ENCODE data around the gene CARD9.

CARD9 gene

DNA sequence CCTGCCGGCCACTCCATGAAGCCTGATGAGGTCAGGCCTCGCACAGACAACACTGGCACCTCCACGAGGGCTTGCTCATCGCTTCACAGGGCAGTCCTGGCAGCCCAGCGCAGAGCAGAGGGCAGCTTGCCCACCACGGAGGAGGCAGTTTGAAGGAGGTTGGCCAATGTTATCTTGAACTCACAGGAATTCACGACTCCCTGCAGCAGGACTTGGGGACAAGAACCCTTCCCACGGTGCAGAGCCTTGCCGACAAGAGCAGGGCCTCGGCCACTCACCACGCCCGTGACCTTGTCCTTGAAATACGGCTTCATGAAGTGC lies 21.5 kb upstream of the CARD9 start:
- peaks cover 76% of the 10 kb centered on the region for H3K36me3 ChIP-seq
- no peak overlapping the region for H3K4me3 ChIP-seq (ENCODE audit: low read depth in 1 of 2, low read length in 1 of 2)
- no peak overlapping the region for H3K27ac ChIP-seq
- TF ChIP-seq, protein P1, sequence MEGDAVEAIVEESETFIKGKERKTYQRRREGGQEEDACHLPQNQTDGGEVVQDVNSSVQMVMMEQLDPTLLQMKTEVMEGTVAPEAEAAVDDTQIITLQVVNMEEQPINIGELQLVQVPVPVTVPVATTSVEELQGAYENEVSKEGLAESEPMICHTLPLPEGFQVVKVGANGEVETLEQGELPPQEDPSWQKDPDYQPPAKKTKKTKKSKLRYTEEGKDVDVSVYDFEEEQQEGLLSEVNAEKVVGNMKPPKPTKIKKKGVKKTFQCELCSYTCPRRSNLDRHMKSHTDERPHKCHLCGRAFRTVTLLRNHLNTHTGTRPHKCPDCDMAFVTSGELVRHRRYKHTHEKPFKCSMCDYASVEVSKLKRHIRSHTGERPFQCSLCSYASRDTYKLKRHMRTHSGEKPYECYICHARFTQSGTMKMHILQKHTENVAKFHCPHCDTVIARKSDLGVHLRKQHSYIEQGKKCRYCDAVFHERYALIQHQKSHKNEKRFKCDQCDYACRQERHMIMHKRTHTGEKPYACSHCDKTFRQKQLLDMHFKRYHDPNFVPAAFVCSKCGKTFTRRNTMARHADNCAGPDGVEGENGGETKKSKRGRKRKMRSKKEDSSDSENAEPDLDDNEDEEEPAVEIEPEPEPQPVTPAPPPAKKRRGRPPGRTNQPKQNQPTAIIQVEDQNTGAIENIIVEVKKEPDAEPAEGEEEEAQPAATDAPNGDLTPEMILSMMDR (IDR thresholded peaks at IDR 0.05), result no peak
- H3K4me1 ChIP-seq (ENCODE audit: control insufficient read depth in 1 of 2, insufficient read depth in 1 of 2, low read depth in 1 of 2, low read length in 1 of 2), result peaks cover 9 to 12% of the 10 kb centered on the region in 2 experiments
- H3K9me3 ChIP-seq, result no peaks in the 10 kb centered on the region
- peaks cover 5% of the 10 kb centered on the region for H3K27me3 ChIP-seq

DNA sequence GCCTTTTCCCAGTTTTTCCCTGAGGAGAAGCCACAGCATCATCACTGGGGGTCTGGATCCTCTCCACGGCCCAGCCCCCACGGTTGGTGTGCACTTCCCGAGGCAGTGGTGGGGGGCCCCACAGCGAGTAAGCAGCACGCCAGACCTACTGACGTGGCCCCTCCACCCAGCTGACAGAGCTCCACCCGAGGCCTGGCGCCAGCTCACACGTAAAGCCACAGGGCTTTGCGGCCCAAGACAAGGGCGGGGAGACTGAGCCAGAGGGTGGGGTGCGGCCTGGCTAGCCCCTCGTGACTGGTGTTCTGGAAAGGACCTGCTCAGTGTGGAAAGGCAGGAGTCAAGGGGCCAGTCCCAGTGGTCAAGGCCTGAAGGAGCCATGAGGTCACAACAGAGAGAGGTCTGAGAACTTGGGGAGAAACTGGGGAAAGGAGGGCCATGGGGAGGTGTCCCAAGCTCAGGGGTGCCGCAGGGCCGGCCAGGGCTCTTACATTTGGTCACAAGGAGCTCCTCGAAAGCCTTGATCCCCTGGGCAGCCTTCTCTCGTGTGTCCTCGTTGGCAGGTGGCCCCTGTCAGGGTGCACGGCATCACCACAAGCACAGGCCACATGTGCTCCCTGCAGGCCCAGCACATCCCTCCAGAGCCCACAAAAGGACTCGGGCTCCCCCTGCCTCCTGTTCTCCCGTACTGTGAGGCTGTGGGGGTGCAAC lies 21.0 kb upstream of the CARD9 start:
- Histone ChIP-seq H3K36me3 (peaks cover 81% of the 10 kb centered on the region), H3K4me1 (ENCODE audit: control insufficient read depth in 1 of 2, insufficient read depth in 1 of 2, low read depth in 1 of 2, low read length in 1 of 2) (peaks cover 5 to 9% of the 10 kb centered on the region in 2 experiments), H3K27ac (no peak overlapping the region), H3K27me3 (peaks cover 4% of the 10 kb centered on the region), H3K9me3 (no peaks in the 10 kb centered on the region), H3K4me3 (ENCODE audit: low read depth in 1 of 2, low read length in 1 of 2) (no peak overlapping the region)
- TF ChIP-seq, protein P1 (IDR thresholded peaks at IDR 0.05), result no peak

DNA sequence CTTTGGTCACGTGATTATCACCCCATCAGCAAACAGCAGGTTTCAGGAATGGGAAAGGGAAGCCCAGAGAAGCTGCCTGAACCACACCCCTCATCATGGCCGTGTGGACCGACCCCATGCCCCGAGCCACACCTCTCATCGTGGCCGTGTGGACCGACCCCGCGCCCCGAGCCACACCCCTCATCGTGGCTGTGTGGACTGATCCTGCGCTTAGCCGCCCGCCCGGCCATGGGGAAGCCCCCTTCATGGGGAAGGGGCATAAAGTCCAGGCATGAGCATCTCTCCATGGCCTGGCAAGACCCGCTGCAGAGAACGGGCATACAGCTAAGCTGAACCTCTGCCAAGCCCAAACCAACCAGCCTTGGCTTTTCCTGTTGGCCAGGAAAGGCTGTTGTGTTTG lies 20.1 kb upstream of the CARD9 start:
- H3K27me3 ChIP-seq, result no peaks in the 10 kb centered on the region
- H3K36me3 ChIP-seq, result peaks cover 90% of the 10 kb centered on the region
- H3K4me1 ChIP-seq (ENCODE audit: control insufficient read depth in 1 of 2, insufficient read depth in 1 of 2, low read depth in 1 of 2, low read length in 1 of 2), result no peaks in the 10 kb centered on the region
- H3K27ac ChIP-seq, result no peak overlapping the region
- H3K4me3 ChIP-seq (ENCODE audit: low read depth in 1 of 2, low read length in 1 of 2), result no peak overlapping the region
- H3K9me3 ChIP-seq, result no peaks in the 10 kb centered on the region
- TF ChIP-seq, protein P1 (IDR thresholded peaks at IDR 0.05), result no peak

DNA sequence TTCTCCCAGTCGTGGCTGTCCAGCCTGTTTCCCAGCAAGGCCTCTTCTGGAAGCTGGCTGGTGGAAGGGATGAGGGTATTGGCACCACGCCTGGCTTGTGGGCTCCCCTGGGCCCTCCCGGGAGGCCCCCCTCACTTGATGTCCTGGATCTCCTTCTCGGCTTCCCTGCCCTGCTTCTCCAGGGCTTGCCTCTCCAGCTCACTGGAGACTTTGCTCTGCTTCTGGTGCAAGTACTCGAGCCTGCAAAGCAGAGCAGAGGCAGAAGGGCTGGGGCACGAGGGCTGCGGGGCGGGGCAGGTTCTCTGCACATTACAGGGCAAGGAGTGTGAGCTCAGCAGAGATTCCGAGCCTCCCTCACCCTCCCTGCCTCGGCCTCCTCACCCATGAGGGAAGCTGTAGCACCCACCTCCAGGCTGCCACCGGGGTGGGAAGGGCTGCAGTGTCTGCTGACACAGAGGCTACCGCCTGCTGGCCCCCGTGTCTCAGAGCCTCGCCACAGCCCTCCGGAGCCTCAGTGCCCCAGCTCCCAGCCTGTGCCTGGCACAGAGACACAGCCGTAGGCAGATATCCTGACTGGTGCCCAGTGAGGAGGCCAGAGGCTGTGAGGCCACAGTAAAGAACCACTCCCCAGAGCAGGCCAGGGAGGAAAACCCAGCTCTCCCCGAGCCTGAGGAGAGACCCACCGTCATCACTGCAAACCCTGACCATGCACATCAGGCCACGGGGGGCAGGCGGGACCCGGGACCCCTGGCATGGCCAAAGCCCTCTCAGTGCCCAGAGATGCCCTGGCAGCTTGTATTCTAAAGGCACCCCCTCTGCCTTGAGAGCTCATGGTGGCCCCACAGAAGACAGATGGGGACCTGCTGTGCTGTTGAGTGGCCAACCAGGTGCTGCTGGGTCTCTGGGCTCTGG lies 19.3 kb upstream of the CARD9 start:
- H3K4me3 ChIP-seq (ENCODE audit: low read depth in 1 of 2, low read length in 1 of 2), result no peak overlapping the region
- no peaks in the 10 kb centered on the region for H3K4me1 ChIP-seq (ENCODE audit: control insufficient read depth in 1 of 2, insufficient read depth in 1 of 2, low read depth in 1 of 2, low read length in 1 of 2)
- TF ChIP-seq, protein P1 (IDR thresholded peaks at IDR 0.05), result no peak
- H3K27me3 ChIP-seq, result no peaks in the 10 kb centered on the region
- peaks cover 94% of the 10 kb centered on the region for H3K36me3 ChIP-seq
- H3K9me3 ChIP-seq, result no peaks in the 10 kb centered on the region
- H3K27ac ChIP-seq, result no peak overlapping the region

DNA sequence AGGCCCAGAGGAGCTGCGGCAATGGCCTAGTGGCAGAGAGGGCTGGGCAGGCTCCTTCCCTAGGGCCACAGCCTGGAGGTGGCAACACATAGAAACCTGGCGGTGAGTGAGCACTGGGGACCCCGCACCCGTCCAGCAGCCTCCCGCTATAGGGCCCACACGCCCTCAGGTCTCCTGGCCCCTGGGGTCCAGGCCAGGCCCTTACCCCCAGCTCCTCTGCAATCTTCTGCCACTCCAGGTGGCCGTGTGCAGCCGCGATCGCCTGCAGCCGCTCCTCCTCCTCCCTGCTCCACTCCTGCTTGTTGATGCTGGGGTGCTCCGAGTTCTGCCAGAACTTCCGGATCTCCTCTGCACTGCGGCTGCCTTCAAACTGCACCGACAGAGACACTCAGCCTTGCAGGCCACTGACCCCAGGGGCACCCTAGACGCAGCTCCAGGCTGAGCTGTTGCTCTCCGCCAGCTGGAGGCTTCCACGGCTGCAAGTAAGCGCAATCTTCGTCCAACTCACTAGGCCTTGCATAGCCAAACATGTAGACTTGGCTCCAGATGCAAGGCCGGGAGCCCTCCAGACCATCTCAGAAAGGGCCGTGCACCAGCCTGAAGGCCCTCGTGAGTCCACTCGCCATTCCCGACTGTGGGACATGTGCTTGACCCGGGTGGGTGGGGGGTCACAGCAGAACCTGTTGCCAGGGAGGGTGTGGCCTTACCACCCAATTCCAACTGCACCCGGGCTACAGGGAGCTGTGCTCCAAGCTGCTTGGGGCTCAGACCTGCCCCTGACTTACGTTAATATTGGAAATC lies 18.5 kb upstream of the CARD9 start:
- Histone ChIP-seq H3K36me3 (peaks cover 94% of the 10 kb centered on the region), H3K4me1 (ENCODE audit: control insufficient read depth in 1 of 2, insufficient read depth in 1 of 2, low read depth in 1 of 2, low read length in 1 of 2) (no peaks in the 10 kb centered on the region), H3K9me3 (no peaks in the 10 kb centered on the region), H3K27me3 (no peaks in the 10 kb centered on the region), H3K27ac (no peak overlapping the region), H3K4me3 (ENCODE audit: low read depth in 1 of 2, low read length in 1 of 2) (no peak overlapping the region)
- TF ChIP-seq, protein P1 (IDR thresholded peaks at IDR 0.05), result no peak
